GM12878 (cell line): ENCODE data around the gene NFATC2.

Experiments
- BACH1 ChIP-seq: fragments of 450-650 bp; IDR thresholded peaks from 2 replicates; pipeline ENCODE4 v1.6.1; 2017; ENCODE audit warnings: mild to moderate bottlenecking, borderline replicate concordance
- EP300 ChIP-seq, 2 experiments: fragments of 150-350 bp in 1 of 2; IDR thresholded peaks; 2 replicates each; pipeline ENCODE4 v1.6.1; 2011 to 2012; ENCODE audit warnings: low read depth in 2 of 2, low read length in 2 of 2, borderline replicate concordance in 1 of 2, improper control_type of control experiment in 1 of 2, inconsistent platforms in 1 of 2; ENCODE audit not compliant: control insufficient read depth in 1 of 2
- POLR2AphosphoS5 ChIP-seq: IDR thresholded peaks from 2 replicates; pipeline ENCODE4 v1.6.1; 2011; ENCODE audit warnings: mild to moderate bottlenecking, low read length, inconsistent platforms
- RAD51 ChIP-seq: fragments of 450-650 bp; IDR thresholded peaks from 2 replicates; pipeline ENCODE4 v1.6.1; 2016; ENCODE audit warnings: moderate library complexity, mild to moderate bottlenecking, inconsistent platforms
- SRF ChIP-seq, 2 experiments: IDR thresholded peaks; 2 replicates each; pipeline ENCODE4 v1.6.1; 2011; ENCODE audit warnings: low read depth in 2 of 2, low read length in 2 of 2, mild to moderate bottlenecking in 1 of 2, moderate library complexity in 1 of 2
- YY1 ChIP-seq: IDR thresholded peaks from 2 replicates; pipeline ENCODE4 v1.6.1; 2011; ENCODE audit warnings: low read depth, mild to moderate bottlenecking, low read length
- TF ChIP-seq, protein P1 (sequence below), 3 experiments: IDR thresholded peaks in 2 of 3; conservative IDR thresholded peaks in 1 of 3; 2 replicates each; pipeline ENCODE4 v1.5.1; 2011; ENCODE audit warnings: low read depth in 3 of 3, low read length in 3 of 3, mild to moderate bottlenecking in 3 of 3, control low read depth in 2 of 3, moderate library complexity in 2 of 3, inconsistent platforms in 1 of 3, mixed read lengths in 1 of 3; ENCODE audit not compliant: control insufficient read depth in 2 of 3, insufficient read depth in 1 of 3; ENCODE audit errors: extremely low read depth in 1 of 3
- TF ChIP-seq, protein P2 (sequence below): IDR thresholded peaks from 2 replicates; pipeline ENCODE4 v1.6.1; 2012; ENCODE audit warnings: low read depth, low read length, improper control_type of control experiment
- TF ChIP-seq, protein P3 (sequence below): fragments of 450-650 bp; formaldehyde crosslinking; IDR thresholded peaks from 2 replicates; pipeline ENCODE4 v1.4.0; 2022; ENCODE audit warnings: mild to moderate bottlenecking, moderate library complexity
- TF ChIP-seq, protein P4 (sequence below): IDR thresholded peaks from 2 replicates; pipeline ENCODE4 v1.6.1; 2012; ENCODE audit warnings: mild to moderate bottlenecking, low read depth, low read length

DNA sequence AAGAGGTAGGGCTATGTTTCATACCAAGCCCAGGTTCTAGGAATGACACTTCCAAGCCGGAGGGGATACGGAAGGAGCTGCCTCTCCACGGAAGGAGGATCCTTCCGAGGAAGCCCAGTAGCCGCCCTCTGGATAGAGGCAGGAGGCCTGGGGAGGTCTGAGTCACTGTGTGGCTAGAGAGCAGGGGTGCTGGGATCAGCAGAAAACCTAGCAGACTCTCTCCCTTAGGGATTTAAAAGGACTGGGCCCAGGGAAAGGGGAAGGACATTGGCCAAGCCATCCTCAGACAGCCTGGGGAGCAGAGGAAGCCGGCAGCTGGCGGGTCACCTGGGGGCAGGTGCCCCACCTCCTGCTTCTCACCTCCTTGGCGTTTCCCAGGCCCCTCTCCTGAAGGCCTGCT lies 36.6 kb upstream of the NFATC2 start:
- TF ChIP-seq BACH1: no peak
- TF ChIP-seq EP300 (IDR thresholded peaks at IDR 0.05; ENCODE audit: borderline replicate concordance in 1 of 2, control insufficient read depth in 1 of 2, low read depth in 2 of 2, low read length in 2 of 2): no peak
- TF ChIP-seq, protein P1, sequence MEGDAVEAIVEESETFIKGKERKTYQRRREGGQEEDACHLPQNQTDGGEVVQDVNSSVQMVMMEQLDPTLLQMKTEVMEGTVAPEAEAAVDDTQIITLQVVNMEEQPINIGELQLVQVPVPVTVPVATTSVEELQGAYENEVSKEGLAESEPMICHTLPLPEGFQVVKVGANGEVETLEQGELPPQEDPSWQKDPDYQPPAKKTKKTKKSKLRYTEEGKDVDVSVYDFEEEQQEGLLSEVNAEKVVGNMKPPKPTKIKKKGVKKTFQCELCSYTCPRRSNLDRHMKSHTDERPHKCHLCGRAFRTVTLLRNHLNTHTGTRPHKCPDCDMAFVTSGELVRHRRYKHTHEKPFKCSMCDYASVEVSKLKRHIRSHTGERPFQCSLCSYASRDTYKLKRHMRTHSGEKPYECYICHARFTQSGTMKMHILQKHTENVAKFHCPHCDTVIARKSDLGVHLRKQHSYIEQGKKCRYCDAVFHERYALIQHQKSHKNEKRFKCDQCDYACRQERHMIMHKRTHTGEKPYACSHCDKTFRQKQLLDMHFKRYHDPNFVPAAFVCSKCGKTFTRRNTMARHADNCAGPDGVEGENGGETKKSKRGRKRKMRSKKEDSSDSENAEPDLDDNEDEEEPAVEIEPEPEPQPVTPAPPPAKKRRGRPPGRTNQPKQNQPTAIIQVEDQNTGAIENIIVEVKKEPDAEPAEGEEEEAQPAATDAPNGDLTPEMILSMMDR (IDR thresholded peaks at IDR 0.05 in 2 of 3, conservative IDR thresholded peaks at IDR 0.05 in 1 of 3; ENCODE audit: control insufficient read depth in 2 of 3, extremely low read depth in 1 of 3, insufficient read depth in 1 of 3, low read depth in 3 of 3, low read length in 3 of 3): no peak
- no peak for TF ChIP-seq YY1
- no peak for TF ChIP-seq POLR2AphosphoS5
- TF ChIP-seq, protein P2, sequence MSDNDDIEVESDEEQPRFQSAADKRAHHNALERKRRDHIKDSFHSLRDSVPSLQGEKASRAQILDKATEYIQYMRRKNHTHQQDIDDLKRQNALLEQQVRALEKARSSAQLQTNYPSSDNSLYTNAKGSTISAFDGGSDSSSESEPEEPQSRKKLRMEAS: no peak
- no peak for TF ChIP-seq RAD51
- TF ChIP-seq, protein P3, sequence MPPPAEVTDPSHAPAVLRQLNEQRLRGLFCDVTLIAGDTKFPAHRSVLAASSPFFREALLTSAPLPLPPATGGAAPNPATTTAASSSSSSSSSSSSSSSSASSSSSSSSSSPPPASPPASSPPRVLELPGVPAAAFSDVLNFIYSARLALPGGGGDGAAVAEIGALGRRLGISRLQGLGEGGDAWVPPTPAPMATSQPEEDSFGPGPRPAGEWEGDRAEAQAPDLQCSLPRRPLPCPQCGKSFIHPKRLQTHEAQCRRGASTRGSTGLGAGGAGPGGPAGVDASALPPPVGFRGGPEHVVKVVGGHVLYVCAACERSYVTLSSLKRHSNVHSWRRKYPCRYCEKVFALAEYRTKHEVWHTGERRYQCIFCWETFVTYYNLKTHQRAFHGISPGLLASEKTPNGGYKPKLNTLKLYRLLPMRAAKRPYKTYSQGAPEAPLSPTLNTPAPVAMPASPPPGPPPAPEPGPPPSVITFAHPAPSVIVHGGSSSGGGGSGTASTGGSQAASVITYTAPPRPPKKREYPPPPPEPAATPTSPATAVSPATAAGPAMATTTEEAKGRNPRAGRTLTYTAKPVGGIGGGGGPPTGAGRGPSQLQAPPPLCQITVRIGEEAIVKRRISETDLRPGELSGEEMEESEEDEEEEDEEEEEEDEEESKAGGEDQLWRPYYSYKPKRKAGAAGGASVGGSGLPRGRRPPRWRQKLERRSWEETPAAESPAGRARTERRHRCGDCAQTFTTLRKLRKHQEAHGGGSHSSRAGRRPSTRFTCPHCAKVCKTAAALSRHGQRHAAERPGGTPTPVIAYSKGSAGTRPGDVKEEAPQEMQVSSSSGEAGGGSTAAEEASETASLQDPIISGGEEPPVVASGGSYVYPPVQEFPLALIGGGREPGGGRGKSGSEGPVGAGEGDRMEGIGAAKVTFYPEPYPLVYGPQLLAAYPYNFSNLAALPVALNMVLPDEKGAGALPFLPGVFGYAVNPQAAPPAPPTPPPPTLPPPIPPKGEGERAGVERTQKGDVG (CRISPR knock-in tag): no peak
- TF ChIP-seq, protein P4, sequence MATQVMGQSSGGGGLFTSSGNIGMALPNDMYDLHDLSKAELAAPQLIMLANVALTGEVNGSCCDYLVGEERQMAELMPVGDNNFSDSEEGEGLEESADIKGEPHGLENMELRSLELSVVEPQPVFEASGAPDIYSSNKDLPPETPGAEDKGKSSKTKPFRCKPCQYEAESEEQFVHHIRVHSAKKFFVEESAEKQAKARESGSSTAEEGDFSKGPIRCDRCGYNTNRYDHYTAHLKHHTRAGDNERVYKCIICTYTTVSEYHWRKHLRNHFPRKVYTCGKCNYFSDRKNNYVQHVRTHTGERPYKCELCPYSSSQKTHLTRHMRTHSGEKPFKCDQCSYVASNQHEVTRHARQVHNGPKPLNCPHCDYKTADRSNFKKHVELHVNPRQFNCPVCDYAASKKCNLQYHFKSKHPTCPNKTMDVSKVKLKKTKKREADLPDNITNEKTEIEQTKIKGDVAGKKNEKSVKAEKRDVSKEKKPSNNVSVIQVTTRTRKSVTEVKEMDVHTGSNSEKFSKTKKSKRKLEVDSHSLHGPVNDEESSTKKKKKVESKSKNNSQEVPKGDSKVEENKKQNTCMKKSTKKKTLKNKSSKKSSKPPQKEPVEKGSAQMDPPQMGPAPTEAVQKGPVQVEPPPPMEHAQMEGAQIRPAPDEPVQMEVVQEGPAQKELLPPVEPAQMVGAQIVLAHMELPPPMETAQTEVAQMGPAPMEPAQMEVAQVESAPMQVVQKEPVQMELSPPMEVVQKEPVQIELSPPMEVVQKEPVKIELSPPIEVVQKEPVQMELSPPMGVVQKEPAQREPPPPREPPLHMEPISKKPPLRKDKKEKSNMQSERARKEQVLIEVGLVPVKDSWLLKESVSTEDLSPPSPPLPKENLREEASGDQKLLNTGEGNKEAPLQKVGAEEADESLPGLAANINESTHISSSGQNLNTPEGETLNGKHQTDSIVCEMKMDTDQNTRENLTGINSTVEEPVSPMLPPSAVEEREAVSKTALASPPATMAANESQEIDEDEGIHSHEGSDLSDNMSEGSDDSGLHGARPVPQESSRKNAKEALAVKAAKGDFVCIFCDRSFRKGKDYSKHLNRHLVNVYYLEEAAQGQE: no peak
- TF ChIP-seq SRF (IDR thresholded peaks at IDR 0.05; ENCODE audit: low read depth in 2 of 2, low read length in 2 of 2): no peak
